Cardiac muscle cell (in vitro differentiated cells and primary cell): ENCODE results near the gene IGDCC3. TPM values are rescaled to one million over a fixed set of nuclear protein-coding genes. Genes with fewer than 3 reads are reported as not detected.

Experiments
- DNase-seq, 2 donors: peaks; one replicate each; pipeline versions ENCODE4 v3.0.0 to v3.0.0-alpha.2; 2010 to 2017; ENCODE audit warnings: low read depth in 1 of 2, low spot score in 1 of 2
- H3K27ac ChIP-seq: fragments of 200-600 bp; sonication (generic); 2 replicates; pipeline ENCODE4 v1.5.1; 2016
- H3K27me3 ChIP-seq: fragments of 200-600 bp; sonication (generic); 2 replicates; pipeline ENCODE4 v1.6.0; 2016; ENCODE audit warnings: control low read depth
- H3K36me3 ChIP-seq: fragments of 200-600 bp; sonication (generic); 2 replicates; pipeline ENCODE4 v1.5.1; 2016; ENCODE audit warnings: control low read depth
- H3K4me1 ChIP-seq: fragments of 200-600 bp; sonication (generic); 2 replicates; pipeline ENCODE4 v1.8.1; 2017; ENCODE audit warnings: low read depth, mild to moderate bottlenecking, mixed run types
- H3K4me3 ChIP-seq: fragments of 200-600 bp; sonication (generic); 2 replicates; pipeline ENCODE4 v1.5.1; 2016; ENCODE audit warnings: mild to moderate bottlenecking
- H3K9me3 ChIP-seq: fragments of 200-600 bp; sonication (generic); 2 replicates; pipeline ENCODE4 v1.5.1; 2017; ENCODE audit warnings: low read depth, mild to moderate bottlenecking, control low read depth
- CTCF ChIP-seq: IDR thresholded peaks from 2 replicates; pipeline ENCODE4 v1.5.1; 2012; ENCODE audit warnings: low read depth, mild to moderate bottlenecking, low read length
- polyA plus RNA-seq: library from polyadenylated mRNA; unstranded; fragments of >200 nt; fragmentation: Nextera tagmentation; extraction: Ambion mirVana; gene quantifications from 2 replicates; pipeline ENCODE4 v1.2.1, GENCODE V29; 2016
- total RNA-seq: library from RNA; depleted of rRNA; stranded (reverse); fragments of >200 nt; gene quantifications from 2 replicates; pipeline ENCODE4 v1.2.3, GENCODE V29; 2016

The IGDCC3 gene
- total and polyA plus RNA-seq, 2 experiments from 2014 or later, result 41.1 to 54.6 TPM

- Histone ChIP-seq H3K36me3 (no peaks in the 10 kb centered on the region), H3K9me3 (no peaks in the 10 kb centered on the region), H3K27ac (no peak overlapping the region), H3K4me3 (no peak overlapping the region), H3K4me1 (peaks cover 15% of the 10 kb centered on the region), H3K27me3 (no peaks in the 10 kb centered on the region)
- TF ChIP-seq CTCF, result no peak
- peak in 1 of 2 donors; percentile 46 for DNase-seq
Measured at GRCh38 chr15:65330934-65331645, 46.7 kb downstream of the IGDCC3 start.

- peaks cover 15% of the 10 kb centered on the region for H3K4me1 ChIP-seq
- no peaks in the 10 kb centered on the region for H3K27me3 ChIP-seq
- no peak overlapping the region for H3K27ac ChIP-seq
- no peaks in the 10 kb centered on the region for H3K9me3 ChIP-seq
- TF ChIP-seq CTCF, result no peak
- no peak for DNase-seq
- no peak overlapping the region for H3K4me3 ChIP-seq
- H3K36me3 ChIP-seq, result no peaks in the 10 kb centered on the region
Measured at GRCh38 chr15:65329984-65330735, 47.6 kb downstream of the IGDCC3 start.

GRCh38 chr15:65329288-65329983 lies 48.4 kb downstream of the IGDCC3 start:
- Histone ChIP-seq H3K4me3 (no peak overlapping the region), H3K27me3 (no peaks in the 10 kb centered on the region), H3K4me1 (peaks cover 9% of the 10 kb centered on the region), H3K27ac (no peak overlapping the region), H3K9me3 (no peaks in the 10 kb centered on the region), H3K36me3 (no peaks in the 10 kb centered on the region)
- no peak for DNase-seq
- no peak for TF ChIP-seq CTCF

GRCh38 chr15:65328506-65329287 lies 49.1 kb downstream of the IGDCC3 start:
- DNase-seq, result no peak
- Histone ChIP-seq H3K27ac (no peak overlapping the region), H3K9me3 (no peaks in the 10 kb centered on the region), H3K4me1 (peaks cover 2% of the 10 kb centered on the region), H3K4me3 (no peak overlapping the region), H3K27me3 (no peaks in the 10 kb centered on the region), H3K36me3 (no peaks in the 10 kb centered on the region)
- TF ChIP-seq CTCF, result no peak
